ENCODE results near the gene ETV3L.
"Not testable (repeated sequence)": the region's sequence is repeated elsewhere in the genome, so short reads cannot be mapped to it uniquely, and the experiment has no call there.

ETV3L gene

GRCh38 chr1:157077394-157077793 is 22.2 kb downstream of the ETV3L start:
- DNase-seq (ENCODE audit: low read depth) = no peak

- DNase-seq (ENCODE audit: low read depth) = peak; percentile 17
Observed at GRCh38 chr1:157073944-157074685, 25.5 kb downstream of the ETV3L start.

- no peak for DNase-seq (ENCODE audit: low read depth)
Observed at GRCh38 chr1:157069601-157070000, 30.0 kb downstream of the ETV3L start.

GRCh38 chr1:157059241-157059640 is 40.4 kb downstream of the ETV3L start:
- not testable (repeated sequence) for DNase-seq (ENCODE audit: low read depth)

- no peak for DNase-seq (ENCODE audit: low read depth)
Observed at GRCh38 chr1:157056269-157056668, 43.3 kb downstream of the ETV3L start.

GRCh38 chr1:157055729-157056128 is 43.9 kb downstream of the ETV3L start:
- DNase-seq (ENCODE audit: low read depth) = not testable (repeated sequence)

GRCh38 chr1:157050836-157051235 is 48.8 kb downstream of the ETV3L start:
- no peak for DNase-seq (ENCODE audit: low read depth)

GRCh38 chr1:157047062-157047410 is 52.6 kb downstream of the ETV3L start:
- no peak for DNase-seq (ENCODE audit: low read depth)

GRCh38 chr1:157045250-157046218 is 54.1 kb downstream of the ETV3L start, which contains the start of gene ARHGEF11:
Gene ARHGEF11, minus strand, starts transcription at chr1:157045742. Its CDS starts 1,412 bp downstream, at chr1:157044330.
- DNase-seq (ENCODE audit: low read depth) = peak; percentile 75

- no peak for DNase-seq (ENCODE audit: low read depth)
Observed at GRCh38 chr1:157044326-157044725, 55.3 kb downstream of the ETV3L start.

- DNase-seq (ENCODE audit: low read depth) = no peak
Observed at GRCh38 chr1:157043685-157044084, 55.9 kb downstream of the ETV3L start.

GRCh38 chr1:157042846-157043245 is 56.8 kb downstream of the ETV3L start:
- DNase-seq (ENCODE audit: low read depth) = no peak

All from fibroblast of the conjunctiva (primary cell).